IPS-NIHi7 (cell line): ENCODE measurements around the gene GTF3C5.
"Not testable (repeated sequence)": the region's sequence is repeated elsewhere in the genome, so short reads cannot be mapped to it uniquely, and the experiment has no call there.

Source experiments
- DNase-seq: peaks from one replicate; pipeline ENCODE4 v3.0.0; 2012; ENCODE audit warnings: mixed read lengths; ENCODE audit errors: extremely low spot score

Gene GTF3C5

DNA sequence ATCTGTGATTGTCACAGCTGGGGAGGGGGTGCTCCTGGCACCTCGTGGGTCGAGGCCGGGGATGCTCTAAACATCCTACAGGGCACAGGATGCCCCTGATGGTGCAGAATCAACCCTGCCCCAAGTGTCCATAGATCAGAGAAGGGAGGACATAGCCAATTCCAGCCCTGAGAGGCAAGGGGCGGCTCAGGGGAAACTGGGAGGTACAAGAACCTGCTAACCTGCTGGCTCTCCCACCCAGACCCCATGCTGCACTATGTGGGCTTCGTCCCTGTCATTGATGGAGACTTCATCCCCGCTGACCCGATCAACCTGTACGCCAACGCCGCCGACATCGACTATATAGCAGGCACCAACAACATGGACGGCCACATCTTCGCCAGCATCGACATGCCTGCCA is 37.6 kb downstream of the GTF3C5 start:
- DNase-seq = not testable (repeated sequence)

GRCh38 chr9:133070500-133070961 is 39.7 kb downstream of the GTF3C5 start:
- not testable (repeated sequence) for DNase-seq

- DNase-seq = not testable (repeated sequence)
Measured at GRCh38 chr9:133070985-133071384, 40.2 kb downstream of the GTF3C5 start.

DNA sequence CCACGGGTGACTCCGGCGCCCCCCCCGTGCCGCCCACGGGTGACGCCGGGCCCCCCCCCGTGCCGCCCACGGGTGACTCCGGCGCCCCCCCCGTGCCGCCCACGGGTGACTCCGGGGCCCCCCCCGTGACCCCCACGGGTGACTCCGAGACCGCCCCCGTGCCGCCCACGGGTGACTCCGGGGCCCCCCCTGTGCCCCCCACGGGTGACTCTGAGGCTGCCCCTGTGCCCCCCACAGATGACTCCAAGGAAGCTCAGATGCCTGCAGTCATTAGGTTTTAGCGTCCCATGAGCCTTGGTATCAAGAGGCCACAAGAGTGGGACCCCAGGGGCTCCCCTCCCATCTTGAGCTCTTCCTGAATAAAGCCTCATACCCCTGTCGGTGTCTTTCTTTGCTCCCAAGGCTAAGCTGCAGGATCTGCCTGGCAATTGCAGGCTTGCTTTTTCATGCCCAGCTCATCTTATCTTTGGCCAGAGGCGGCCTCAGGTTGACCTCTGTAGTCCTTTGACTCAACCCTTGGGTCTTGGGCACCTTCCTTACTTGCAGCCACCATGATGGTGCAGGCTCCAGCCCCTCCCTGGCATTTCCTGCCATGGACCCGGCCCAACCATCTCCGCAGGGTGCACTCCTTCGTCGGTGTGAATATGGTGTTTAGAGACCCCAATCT is 40.8 kb downstream of the GTF3C5 start:
- DNase-seq = no peak

DNA sequence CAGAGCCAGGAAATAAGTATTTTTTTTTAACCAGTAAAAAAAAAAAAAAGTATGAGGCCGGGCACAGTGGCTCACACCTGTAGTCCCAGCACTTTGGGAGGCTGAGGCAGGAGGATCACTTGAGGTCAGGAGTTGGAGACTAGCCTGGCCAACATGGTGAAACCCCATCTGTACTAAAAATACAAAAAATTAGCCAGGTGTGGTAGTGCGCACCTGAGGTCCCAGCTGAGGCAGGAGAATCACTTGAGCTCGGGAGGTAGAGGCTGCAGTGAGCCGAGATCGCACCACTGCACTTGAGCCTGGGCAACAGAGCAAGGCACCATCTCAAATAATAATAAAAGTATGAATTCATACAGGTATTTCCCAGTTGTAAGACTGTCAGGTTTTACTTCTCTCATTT is 41.4 kb downstream of the GTF3C5 start:
- not testable (repeated sequence) for DNase-seq

- no peak for DNase-seq
Measured at GRCh38 chr9:133073086-133074014, 42.6 kb downstream of the GTF3C5 start.

GRCh38 chr9:133074111-133074651 is 43.4 kb downstream of the GTF3C5 start:
- DNase-seq = no peak

GRCh38 chr9:133075925-133076630 is 45.3 kb downstream of the GTF3C5 start:
- DNase-seq = no peak

- no peak for DNase-seq
Measured at GRCh38 chr9:133076691-133077090, 45.9 kb downstream of the GTF3C5 start.

DNA sequence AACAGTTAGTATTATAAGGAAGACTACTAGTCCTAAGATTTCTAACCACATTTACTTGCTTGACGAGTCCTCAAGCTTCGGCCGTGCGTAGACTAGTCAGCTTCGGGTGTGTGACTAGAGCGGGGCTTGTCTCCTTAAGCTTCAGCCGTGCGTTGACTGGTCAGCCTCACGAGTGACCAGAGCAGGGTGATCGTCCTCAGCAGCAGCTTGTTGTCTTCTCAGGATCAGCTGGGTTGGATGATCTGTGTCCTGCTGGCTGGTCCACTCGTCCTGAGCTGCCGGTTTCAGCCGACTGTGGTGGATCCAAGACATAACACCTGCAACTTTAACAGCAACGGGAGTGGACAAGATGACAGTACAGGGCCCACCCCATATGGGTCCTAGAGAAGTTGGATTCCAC is 47.7 kb downstream of the GTF3C5 start:
- no peak for DNase-seq

- DNase-seq = no peak
Measured at GRCh38 chr9:133080161-133080560, 49.4 kb downstream of the GTF3C5 start.

DNA sequence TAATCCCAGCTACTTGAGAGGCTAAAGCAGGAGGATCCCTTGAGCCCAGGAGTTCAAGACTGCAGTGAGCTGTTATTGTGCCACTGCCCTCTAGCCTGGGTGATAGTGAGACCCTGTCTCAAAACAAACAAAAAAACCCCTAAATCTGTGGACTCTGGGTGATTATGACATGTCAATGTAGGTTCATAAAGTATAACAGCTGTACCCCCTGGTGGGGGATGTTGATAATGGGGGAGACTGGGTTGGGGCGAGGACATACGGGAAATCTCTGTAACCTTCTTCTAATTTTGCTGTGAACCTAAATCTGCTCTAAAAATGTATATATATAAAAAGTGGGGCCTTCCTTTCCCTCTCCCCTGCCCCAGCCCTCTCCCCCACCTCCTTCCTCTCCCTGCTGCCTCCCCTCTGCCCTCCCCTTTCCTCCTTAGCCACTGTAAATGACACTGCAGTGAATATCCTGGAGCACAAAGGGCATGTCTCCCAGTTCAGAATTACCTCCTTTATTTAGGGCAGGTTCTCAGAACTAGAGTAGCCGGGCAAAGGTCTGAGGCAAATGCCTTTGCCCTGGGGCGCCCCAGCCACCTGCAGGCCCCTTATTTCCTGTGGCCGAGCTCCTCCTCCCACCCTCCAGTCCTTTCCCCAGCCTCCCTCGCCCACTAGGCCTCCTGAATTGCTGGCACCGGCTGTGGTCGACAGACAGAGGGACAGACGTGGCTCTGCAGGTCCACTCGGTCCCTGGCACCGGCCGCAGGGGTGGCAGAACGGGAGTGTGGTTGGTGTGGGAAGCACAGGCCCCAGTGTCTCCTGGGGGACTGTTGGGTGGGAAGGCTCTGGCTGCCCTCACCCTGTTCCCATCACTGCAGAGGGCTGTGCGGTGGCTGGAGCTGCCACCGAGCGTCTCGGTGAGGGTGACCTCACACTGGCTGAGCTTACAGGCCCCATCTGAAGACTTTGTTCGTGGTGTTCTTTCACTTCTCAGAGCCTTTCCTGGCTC is 50.3 kb downstream of the GTF3C5 start:
- DNase-seq = not testable (repeated sequence)

GRCh38 chr9:133081957-133082644 is 51.3 kb downstream of the GTF3C5 start:
- DNase-seq = not testable (repeated sequence)

DNA sequence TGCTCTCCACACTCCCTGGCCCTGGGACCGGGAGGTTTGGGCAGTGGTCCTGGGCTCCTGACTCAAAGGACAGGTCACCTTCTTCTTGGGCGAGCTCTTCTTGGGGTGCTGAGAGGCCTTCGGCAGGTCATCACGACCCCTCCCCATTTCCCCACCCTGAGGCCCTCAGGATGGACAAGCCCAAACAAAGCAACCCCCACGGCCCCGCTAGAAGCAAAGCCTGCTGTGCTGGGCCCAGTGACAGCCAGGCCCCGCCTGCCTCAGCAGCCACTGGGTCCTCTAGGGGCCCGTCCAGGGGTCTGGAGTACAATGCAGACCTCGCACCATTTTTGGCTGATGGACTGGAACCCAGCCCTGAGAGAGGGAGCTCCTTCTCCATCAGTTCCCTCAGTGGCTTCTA is 52.9 kb downstream of the GTF3C5 start:
- DNase-seq = not testable (repeated sequence)

GRCh38 chr9:133086212-133086860 is 55.5 kb downstream of the GTF3C5 start:
- not testable (repeated sequence) for DNase-seq

DNA sequence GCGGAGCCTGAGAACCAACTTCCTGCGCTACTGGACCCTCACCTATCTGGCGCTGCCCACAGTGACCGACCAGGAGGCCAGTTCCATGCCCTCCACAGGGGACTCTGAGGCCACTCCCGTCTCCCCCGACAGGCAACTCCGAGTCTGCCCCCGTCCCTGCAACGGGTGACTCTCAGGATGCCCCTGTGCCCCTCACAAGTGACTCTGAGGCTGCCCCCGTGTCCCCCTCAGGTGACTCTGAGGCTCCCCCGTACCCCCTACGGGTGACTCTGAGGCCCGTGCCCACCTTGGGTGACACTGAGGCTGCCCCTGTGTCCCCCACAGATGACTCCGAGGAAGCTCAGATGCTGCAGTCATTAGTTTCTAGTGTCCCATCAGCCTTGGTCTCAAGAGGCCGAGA is 56.1 kb downstream of the GTF3C5 start:
- DNase-seq = no peak

GRCh38 chr9:133087429-133088145 is 56.8 kb downstream of the GTF3C5 start:
- DNase-seq = no peak

- DNase-seq = no peak
Measured at GRCh38 chr9:133088146-133088750, 57.5 kb downstream of the GTF3C5 start.
